ENCODE results near the gene PDGFA.
A peak's percentile ranks its signal among the peaks of the same experiment; 100 is the strongest.

The PDGFA gene

GRCh38 chr7:562789-563628, 43.4 kb upstream of the PDGFA start:
- Histone ChIP-seq H3K9ac (ENCODE audit: insufficient read length, low read depth) (no peak overlapping the region), H3K4me1 (ENCODE audit: insufficient read depth, insufficient read length) (peaks cover 5% of the 10 kb centered on the region), H3K36me3 (ENCODE audit: insufficient read depth, insufficient read length, low read length) (peaks cover 4% of the 10 kb centered on the region), H3K4me3 (ENCODE audit: insufficient read length, low read depth) (no peak overlapping the region), H3K9me3 (ENCODE audit: insufficient read depth, low read length) (no peaks in the 10 kb centered on the region), H3K27me3 (ENCODE audit: insufficient read depth, insufficient read length) (no peaks in the 10 kb centered on the region)
- DNase-seq (ENCODE audit: low read depth, low spot score), result no peak
- TF ChIP-seq SUZ12 (IDR thresholded peaks at IDR 0.05; ENCODE audit: extremely low read depth, insufficient read depth, insufficient read length) (no peak), ZNF274 (IDR thresholded peaks at IDR 0.05; ENCODE audit: low read depth, low read length) (no peak), YY1 (IDR thresholded peaks at IDR 0.05; ENCODE audit: insufficient read depth, insufficient read length) (no peak)

- Histone ChIP-seq H3K9me3 (ENCODE audit: insufficient read depth, low read length) (peaks cover 2% of the 10 kb centered on the region; the same call in 1 of the 2 replicates), H3K9ac (ENCODE audit: insufficient read length, low read depth) (no peak overlapping the region), H3K36me3 (ENCODE audit: insufficient read depth, insufficient read length, low read length) (peaks cover 4% of the 10 kb centered on the region), H3K27me3 (ENCODE audit: insufficient read depth, insufficient read length) (no peaks in the 10 kb centered on the region), H3K4me3 (ENCODE audit: insufficient read length, low read depth) (no peak overlapping the region), H3K4me1 (ENCODE audit: insufficient read depth, insufficient read length) (peaks cover 5% of the 10 kb centered on the region)
- DNase-seq (ENCODE audit: low read depth, low spot score), result no peak
- no peak for TF ChIP-seq SUZ12 (IDR thresholded peaks at IDR 0.05; ENCODE audit: extremely low read depth, insufficient read depth, insufficient read length)
- no peak for TF ChIP-seq ZNF274 (IDR thresholded peaks at IDR 0.05; ENCODE audit: low read depth, low read length)
- TF ChIP-seq YY1 (IDR thresholded peaks at IDR 0.05; ENCODE audit: insufficient read depth, insufficient read length), result no peak
These were observed 42.7 kb upstream of the PDGFA start for GRCh38 chr7:562374-562675.

DNA sequence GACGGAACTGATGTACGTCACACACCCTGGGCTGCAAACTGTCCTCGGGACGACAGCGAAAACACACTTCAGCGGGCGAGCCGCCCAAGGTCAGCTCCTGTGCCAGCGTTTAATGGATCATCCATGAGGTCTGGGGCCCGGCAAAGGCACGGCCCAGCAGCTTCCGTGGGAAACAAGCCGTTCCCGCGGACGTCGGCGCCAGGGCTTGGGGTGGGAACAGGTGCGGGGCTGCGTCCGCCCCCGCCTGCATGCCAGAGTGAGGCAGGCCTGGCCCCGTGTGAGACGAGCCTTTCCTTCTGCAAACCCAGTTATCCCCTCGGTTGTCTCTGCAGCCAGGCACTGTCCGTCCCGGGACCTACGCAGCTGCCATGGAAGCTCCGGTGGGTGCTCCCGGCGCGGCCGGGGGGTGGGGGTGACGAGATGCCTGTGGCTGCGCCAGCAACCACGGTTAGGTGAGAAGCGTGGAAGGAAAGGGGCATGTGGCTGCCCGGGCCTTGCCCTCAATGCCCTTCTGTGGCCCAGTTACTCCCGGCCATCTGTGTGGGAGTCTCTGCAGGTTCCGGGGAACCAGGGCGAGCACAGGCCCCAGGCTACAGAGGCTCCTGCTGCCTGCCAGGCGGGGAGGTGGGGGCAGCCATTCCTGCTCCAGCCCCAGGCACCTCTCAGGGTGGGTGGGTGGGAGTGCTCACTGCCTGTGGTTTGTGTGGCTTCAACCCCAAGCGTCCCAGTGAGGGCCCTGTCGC, 42.2 kb upstream of the PDGFA start:
- H3K4me1 ChIP-seq (ENCODE audit: insufficient read depth, insufficient read length), result peaks cover 9% of the 10 kb centered on the region
- no peak for TF ChIP-seq YY1 (IDR thresholded peaks at IDR 0.05; ENCODE audit: insufficient read depth, insufficient read length)
- TF ChIP-seq SUZ12 (IDR thresholded peaks at IDR 0.05; ENCODE audit: extremely low read depth, insufficient read depth, insufficient read length), result no peak
- TF ChIP-seq ZNF274 (IDR thresholded peaks at IDR 0.05; ENCODE audit: low read depth, low read length), result no peak
- no peak for DNase-seq (ENCODE audit: low read depth, low spot score)
- H3K9ac ChIP-seq (ENCODE audit: insufficient read length, low read depth), result peak overlapping the region; percentile 32
- H3K36me3 ChIP-seq (ENCODE audit: insufficient read depth, insufficient read length, low read length), result peaks cover 4% of the 10 kb centered on the region
- H3K4me3 ChIP-seq (ENCODE audit: insufficient read length, low read depth), result no peak overlapping the region
- no peaks in the 10 kb centered on the region for H3K27me3 ChIP-seq (ENCODE audit: insufficient read depth, insufficient read length)
- H3K9me3 ChIP-seq (ENCODE audit: insufficient read depth, low read length), result peaks cover 5% of the 10 kb centered on the region; the same call in 1 of the 2 replicates

- Histone ChIP-seq H3K27me3 (ENCODE audit: insufficient read depth, insufficient read length) (no peaks in the 10 kb centered on the region), H3K4me1 (ENCODE audit: insufficient read depth, insufficient read length) (peaks cover 9% of the 10 kb centered on the region), H3K9me3 (ENCODE audit: insufficient read depth, low read length) (peaks cover 5% of the 10 kb centered on the region; the same call in 1 of the 2 replicates), H3K9ac (ENCODE audit: insufficient read length, low read depth) (no peak overlapping the region), H3K36me3 (ENCODE audit: insufficient read depth, insufficient read length, low read length) (peaks cover 4% of the 10 kb centered on the region), H3K4me3 (ENCODE audit: insufficient read length, low read depth) (no peak overlapping the region)
- TF ChIP-seq SUZ12 (IDR thresholded peaks at IDR 0.05; ENCODE audit: extremely low read depth, insufficient read depth, insufficient read length), result no peak
- TF ChIP-seq YY1 (IDR thresholded peaks at IDR 0.05; ENCODE audit: insufficient read depth, insufficient read length), result no peak
- TF ChIP-seq ZNF274 (IDR thresholded peaks at IDR 0.05; ENCODE audit: low read depth, low read length), result no peak
- no peak for DNase-seq (ENCODE audit: low read depth, low spot score)
These were observed 41.5 kb upstream of the PDGFA start for GRCh38 chr7:560966-561630.

- Histone ChIP-seq H3K27me3 (ENCODE audit: insufficient read depth, insufficient read length) (no peaks in the 10 kb centered on the region), H3K4me1 (ENCODE audit: insufficient read depth, insufficient read length) (peaks cover 11% of the 10 kb centered on the region), H3K4me3 (ENCODE audit: insufficient read length, low read depth) (no peak overlapping the region), H3K9ac (ENCODE audit: insufficient read length, low read depth) (no peak overlapping the region), H3K36me3 (ENCODE audit: insufficient read depth, insufficient read length, low read length) (no peaks in the 10 kb centered on the region), H3K9me3 (ENCODE audit: insufficient read depth, low read length) (peaks cover 5% of the 10 kb centered on the region; the same call in 1 of the 2 replicates)
- TF ChIP-seq YY1 (IDR thresholded peaks at IDR 0.05; ENCODE audit: insufficient read depth, insufficient read length) (no peak), SUZ12 (IDR thresholded peaks at IDR 0.05; ENCODE audit: extremely low read depth, insufficient read depth, insufficient read length) (no peak), ZNF274 (IDR thresholded peaks at IDR 0.05; ENCODE audit: low read depth, low read length) (no peak)
- no peak for DNase-seq (ENCODE audit: low read depth, low spot score)
These were observed 39.7 kb upstream of the PDGFA start for GRCh38 chr7:559396-559705.

DNA sequence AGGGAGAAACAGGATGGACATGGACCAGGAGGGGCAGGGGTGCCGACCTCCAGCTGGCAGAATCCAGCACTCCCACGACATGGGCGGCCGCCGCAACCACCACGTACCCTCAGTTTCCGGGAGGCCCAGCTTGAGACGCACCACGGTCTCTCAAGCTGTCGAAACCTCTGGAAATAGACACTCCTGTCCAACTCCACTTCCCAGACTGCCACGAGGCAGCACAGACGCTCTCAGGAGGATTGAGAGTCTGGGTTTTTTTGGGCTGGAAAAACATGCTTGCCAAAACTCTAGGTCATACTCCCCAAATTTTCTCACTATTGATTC, 37.9 kb upstream of the PDGFA start:
- peaks cover 5% of the 10 kb centered on the region; the same call in 1 of the 2 replicates for H3K9me3 ChIP-seq (ENCODE audit: insufficient read depth, low read length)
- no peaks in the 10 kb centered on the region for H3K27me3 ChIP-seq (ENCODE audit: insufficient read depth, insufficient read length)
- no peak for DNase-seq (ENCODE audit: low read depth, low spot score)
- TF ChIP-seq ZNF274 (IDR thresholded peaks at IDR 0.05; ENCODE audit: low read depth, low read length), result no peak
- TF ChIP-seq YY1 (IDR thresholded peaks at IDR 0.05; ENCODE audit: insufficient read depth, insufficient read length), result no peak
- no peak for TF ChIP-seq SUZ12 (IDR thresholded peaks at IDR 0.05; ENCODE audit: extremely low read depth, insufficient read depth, insufficient read length)
- no peak overlapping the region for H3K4me3 ChIP-seq (ENCODE audit: insufficient read length, low read depth)
- H3K36me3 ChIP-seq (ENCODE audit: insufficient read depth, insufficient read length, low read length), result no peaks in the 10 kb centered on the region
- H3K4me1 ChIP-seq (ENCODE audit: insufficient read depth, insufficient read length), result peaks cover 17% of the 10 kb centered on the region
- H3K9ac ChIP-seq (ENCODE audit: insufficient read length, low read depth), result no peak overlapping the region

All from NT2/D1 (cell line).